HG03025 (cell line): ENCODE data around the gene ADAMTSL1.
"Not testable (repeated sequence)": the region's sequence is repeated elsewhere in the genome, so short reads cannot be mapped to it uniquely, and the experiment has no call there.

Experiments
- ATAC-seq: cut with Tn5 transposase; IDR thresholded peaks from one replicate; pipeline ENCODE4 v1.9.1; 2021; ENCODE audit warnings: mild to moderate bottlenecking, moderate library complexity; ENCODE audit not compliant: unreplicated experiment, low FRiP score

ADAMTSL1 gene

GRCh38 chr9:18829873-18830272 lies 355.9 kb downstream of the ADAMTSL1 start:
- no peak for ATAC-seq

GRCh38 chr9:18834740-18835361 lies 360.9 kb downstream of the ADAMTSL1 start:
- ATAC-seq: no peak

GRCh38 chr9:18837402-18837801 lies 363.4 kb downstream of the ADAMTSL1 start:
- ATAC-seq: no peak

- ATAC-seq: no peak
These were observed 373.8 kb downstream of the ADAMTSL1 start for GRCh38 chr9:18847576-18848275.

GRCh38 chr9:18848657-18849056 lies 374.7 kb downstream of the ADAMTSL1 start:
- ATAC-seq: no peak

- no peak for ATAC-seq
These were observed 375.3 kb downstream of the ADAMTSL1 start for GRCh38 chr9:18849270-18849669.

- no peak for ATAC-seq
These were observed 376.1 kb downstream of the ADAMTSL1 start for GRCh38 chr9:18849890-18850677.

- no peak for ATAC-seq
These were observed 377.3 kb downstream of the ADAMTSL1 start for GRCh38 chr9:18851069-18851795.

GRCh38 chr9:18855656-18856055 lies 381.7 kb downstream of the ADAMTSL1 start:
- no peak for ATAC-seq

- no peak for ATAC-seq
These were observed 383.4 kb downstream of the ADAMTSL1 start for GRCh38 chr9:18857334-18857733.

GRCh38 chr9:18857769-18858168 lies 383.8 kb downstream of the ADAMTSL1 start:
- no peak for ATAC-seq

GRCh38 chr9:18861609-18862544 lies 387.9 kb downstream of the ADAMTSL1 start:
- ATAC-seq: no peak

GRCh38 chr9:18863791-18864190 lies 389.8 kb downstream of the ADAMTSL1 start:
- no peak for ATAC-seq

- ATAC-seq: no peak
These were observed 390.6 kb downstream of the ADAMTSL1 start for GRCh38 chr9:18864516-18864915.

- ATAC-seq: no peak
These were observed 391.6 kb downstream of the ADAMTSL1 start for GRCh38 chr9:18865542-18865941.

GRCh38 chr9:18866121-18866831 lies 392.3 kb downstream of the ADAMTSL1 start:
- ATAC-seq: no peak

- no peak for ATAC-seq
These were observed 395.8 kb downstream of the ADAMTSL1 start for GRCh38 chr9:18869725-18870124.

GRCh38 chr9:18874069-18874468 lies 400.1 kb downstream of the ADAMTSL1 start:
- ATAC-seq: no peak

- ATAC-seq: not testable (repeated sequence)
These were observed 401.0 kb downstream of the ADAMTSL1 start for GRCh38 chr9:18874990-18875389.
